Bronchial epithelial cell (primary cell): ENCODE results near the gene SMARCD1. TPM values are rescaled to one million over a fixed set of nuclear protein-coding genes. Genes with fewer than 3 reads are reported as not detected.

Source experiments
- DNase-seq: peaks from one replicate; pipeline ENCODE4 v3.0.0-alpha.2; 2010; ENCODE audit warnings: low read depth
- FAIRE-seq: peaks from 2 replicates; lab custom pipeline; 2011; peaks lifted over from hg19 to GRCh38; lab: Jason Lieb, UNC
- H3K27me3 ChIP-seq: 2 replicates; pipeline ENCODE4 v1.5.1; 2011; ENCODE audit warnings: low read length; ENCODE audit not compliant: control insufficient read depth, insufficient read depth
- H3K36me3 ChIP-seq: 2 replicates; pipeline ENCODE4 v1.5.1; 2011; ENCODE audit warnings: low read length; ENCODE audit not compliant: control insufficient read depth, insufficient read depth
- H3K4me3 ChIP-seq: 2 replicates; pipeline ENCODE4 v1.5.1; 2011; ENCODE audit warnings: mild to moderate bottlenecking, low read depth, low read length, control low read depth
- CTCF ChIP-seq: IDR thresholded peaks from 2 replicates; pipeline ENCODE4 v1.5.1; 2011; ENCODE audit warnings: mild to moderate bottlenecking, moderate library complexity, low read length, control low read depth, inconsistent platforms; ENCODE audit not compliant: insufficient read depth, severe bottlenecking
- total RNA-seq: library from RNA; depleted of rRNA; stranded (reverse); fragments of >200 nt; gene quantifications from 2 replicates; pipeline ENCODE4 v1.2.1, GENCODE V29; 2014

SMARCD1 gene
- total RNA-seq, 1 donor from 2014 or later = 24.2 TPM

- TF ChIP-seq CTCF = peak; percentile 97
- DNase-seq (peak; percentile 98), FAIRE-seq (no peak)
- Histone ChIP-seq H3K4me3 (peak within 1 kb of the TSS; percentile 95), H3K36me3 (peaks cover 2% of the 10 kb centered on the region), H3K27me3 (no peaks in the 10 kb centered on the region)
These were observed 26.7 kb downstream of the SMARCD1 start, which contains the start of gene COX14 for GRCh38 chr12:50111693-50112455. COX14 (plus strand) TSS chr12:50112236; CDS start chr12:50120044, 7,808 bp downstream.

GRCh38 chr12:50112456-50113218, 27.5 kb downstream of the SMARCD1 start:
- no peak for TF ChIP-seq CTCF
- DNase-seq = peak; percentile 40
- no peak for FAIRE-seq
- H3K4me3 ChIP-seq = peak overlapping the region; percentile 95
- peaks cover 2% of the 10 kb centered on the region for H3K36me3 ChIP-seq
- H3K27me3 ChIP-seq = no peaks in the 10 kb centered on the region

GRCh38 chr12:50117057-50117622, 32.0 kb downstream of the SMARCD1 start:
- Histone ChIP-seq H3K4me3 (no peak overlapping the region), H3K36me3 (peaks cover 9% of the 10 kb centered on the region), H3K27me3 (no peaks in the 10 kb centered on the region)
- TF ChIP-seq CTCF = no peak
- no peak for DNase-seq
- FAIRE-seq = no peak

- Histone ChIP-seq H3K36me3 (peaks cover 11% of the 10 kb centered on the region), H3K4me3 (no peak overlapping the region), H3K27me3 (no peaks in the 10 kb centered on the region)
- DNase-seq (no peak), FAIRE-seq (no peak)
- TF ChIP-seq CTCF = no peak
These were observed 34.2 kb downstream of the SMARCD1 start for GRCh38 chr12:50119387-50119786.

GRCh38 chr12:50120521-50120920, 35.4 kb downstream of the SMARCD1 start:
- FAIRE-seq = no peak
- TF ChIP-seq CTCF = no peak
- no peak for DNase-seq
- H3K36me3 ChIP-seq = peaks cover 11% of the 10 kb centered on the region
- no peak overlapping the region for H3K4me3 ChIP-seq
- no peaks in the 10 kb centered on the region for H3K27me3 ChIP-seq
